ENCODE data around the gene PCSK1.

Gene PCSK1

DNA sequence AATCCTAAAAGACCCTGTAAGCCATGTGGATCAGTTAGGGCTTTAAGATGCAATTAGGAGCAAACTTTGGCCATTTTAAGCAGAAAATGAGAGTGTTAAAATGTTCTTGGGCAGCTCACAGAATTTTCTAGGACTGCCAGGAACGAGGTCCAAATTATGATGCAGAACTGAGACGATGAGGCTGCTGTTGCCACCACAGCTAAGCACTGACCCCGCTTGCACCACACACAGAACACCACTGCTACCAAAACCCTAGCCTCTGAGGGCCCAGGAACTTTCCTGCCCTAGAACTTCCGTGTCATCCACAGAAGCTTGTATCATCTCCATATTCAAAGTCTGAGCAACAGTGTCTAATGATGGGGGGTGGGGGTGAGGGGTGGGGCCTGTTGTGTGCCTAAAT is 41.0 kb upstream of the PCSK1 start:
- Mint-ChIP-seq H3K36me3 (ENCODE audit: low read depth) (no peaks in the 10 kb centered on the region), H3K27me3 (ENCODE audit: low read depth) (no peaks in the 10 kb centered on the region), H3K4me3 (no peak overlapping the region), H3K4me1 (no peaks in the 10 kb centered on the region), H3K27ac (no peak overlapping the region), H3K9me3 (no peaks in the 10 kb centered on the region)
- TF ChIP-seq, protein P1, sequence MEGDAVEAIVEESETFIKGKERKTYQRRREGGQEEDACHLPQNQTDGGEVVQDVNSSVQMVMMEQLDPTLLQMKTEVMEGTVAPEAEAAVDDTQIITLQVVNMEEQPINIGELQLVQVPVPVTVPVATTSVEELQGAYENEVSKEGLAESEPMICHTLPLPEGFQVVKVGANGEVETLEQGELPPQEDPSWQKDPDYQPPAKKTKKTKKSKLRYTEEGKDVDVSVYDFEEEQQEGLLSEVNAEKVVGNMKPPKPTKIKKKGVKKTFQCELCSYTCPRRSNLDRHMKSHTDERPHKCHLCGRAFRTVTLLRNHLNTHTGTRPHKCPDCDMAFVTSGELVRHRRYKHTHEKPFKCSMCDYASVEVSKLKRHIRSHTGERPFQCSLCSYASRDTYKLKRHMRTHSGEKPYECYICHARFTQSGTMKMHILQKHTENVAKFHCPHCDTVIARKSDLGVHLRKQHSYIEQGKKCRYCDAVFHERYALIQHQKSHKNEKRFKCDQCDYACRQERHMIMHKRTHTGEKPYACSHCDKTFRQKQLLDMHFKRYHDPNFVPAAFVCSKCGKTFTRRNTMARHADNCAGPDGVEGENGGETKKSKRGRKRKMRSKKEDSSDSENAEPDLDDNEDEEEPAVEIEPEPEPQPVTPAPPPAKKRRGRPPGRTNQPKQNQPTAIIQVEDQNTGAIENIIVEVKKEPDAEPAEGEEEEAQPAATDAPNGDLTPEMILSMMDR (IDR thresholded peaks at IDR 0.05; ENCODE audit: unreplicated experiment in 3 of 3): no peak

DNA sequence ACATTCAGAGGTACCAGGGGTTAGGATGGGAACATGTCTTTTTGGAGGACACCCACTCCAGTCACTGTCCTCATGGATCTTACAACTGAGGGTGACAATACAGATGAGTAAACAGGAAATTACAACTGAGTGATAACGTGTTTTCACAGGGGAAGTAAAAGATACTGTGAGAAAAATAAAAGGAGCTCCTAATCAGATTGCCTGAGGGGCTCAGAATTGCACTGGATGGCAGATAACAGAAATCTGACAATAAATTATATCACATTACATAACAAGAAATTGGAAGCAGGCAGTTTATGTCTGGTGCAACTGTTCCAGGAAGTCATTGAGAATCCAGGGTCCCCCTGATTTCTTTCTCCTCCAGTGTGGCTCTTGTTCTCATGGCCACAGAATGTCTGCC is 40.1 kb upstream of the PCSK1 start:
- no peaks in the 10 kb centered on the region for H3K4me1 Mint-ChIP-seq
- H3K36me3 Mint-ChIP-seq (ENCODE audit: low read depth): no peaks in the 10 kb centered on the region
- no peaks in the 10 kb centered on the region for H3K27me3 Mint-ChIP-seq (ENCODE audit: low read depth)
- no peak overlapping the region for H3K4me3 Mint-ChIP-seq
- TF ChIP-seq, protein P1 (IDR thresholded peaks at IDR 0.05; ENCODE audit: unreplicated experiment in 3 of 3): no peak
- no peaks in the 10 kb centered on the region for H3K9me3 Mint-ChIP-seq
- H3K27ac Mint-ChIP-seq: no peak overlapping the region

DNA sequence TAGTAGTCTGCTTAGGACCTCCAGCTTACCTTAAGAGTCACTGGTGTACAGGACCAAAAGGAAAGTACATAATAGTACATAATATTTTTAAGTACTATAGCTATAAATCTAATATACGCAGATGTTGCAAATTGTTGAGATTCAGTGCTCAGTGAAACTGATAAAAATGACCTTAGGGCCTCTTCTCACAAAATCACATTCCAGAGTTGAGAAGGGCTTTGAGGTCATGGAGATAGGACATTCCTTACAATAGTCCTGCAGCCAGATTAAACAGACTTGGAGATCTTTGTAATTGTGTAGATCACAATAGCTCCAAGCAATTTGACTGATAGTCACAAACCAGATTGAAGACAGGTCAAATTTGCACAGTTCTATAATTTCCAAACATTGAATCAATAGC is 37.7 kb upstream of the PCSK1 start:
- Mint-ChIP-seq H3K27me3 (ENCODE audit: low read depth) (no peaks in the 10 kb centered on the region), H3K4me1 (no peaks in the 10 kb centered on the region), H3K9me3 (no peaks in the 10 kb centered on the region), H3K36me3 (ENCODE audit: low read depth) (no peaks in the 10 kb centered on the region), H3K4me3 (no peak overlapping the region), H3K27ac (no peak overlapping the region)
- TF ChIP-seq, protein P1 (IDR thresholded peaks at IDR 0.05; ENCODE audit: unreplicated experiment in 3 of 3): no peak

DNA sequence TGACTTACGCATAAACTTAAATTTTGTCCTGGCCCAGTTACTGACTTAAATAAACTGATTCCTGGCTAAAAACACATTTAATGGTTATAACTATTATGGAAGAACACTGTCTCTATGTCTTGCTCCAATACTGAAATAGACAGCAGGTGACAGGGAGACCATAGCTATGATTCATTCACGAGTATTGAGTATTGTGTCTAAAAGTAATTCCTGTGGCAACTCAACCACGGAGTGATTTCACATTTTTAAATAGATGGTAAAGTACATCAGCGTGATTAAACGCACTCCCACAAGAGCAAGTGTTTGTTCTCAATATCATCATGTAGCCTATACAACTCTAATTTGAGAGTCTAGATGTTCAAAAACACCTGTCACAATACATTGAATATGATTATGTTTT is 35.9 kb upstream of the PCSK1 start:
- H3K27me3 Mint-ChIP-seq (ENCODE audit: low read depth): no peaks in the 10 kb centered on the region
- H3K36me3 Mint-ChIP-seq (ENCODE audit: low read depth): no peaks in the 10 kb centered on the region
- no peaks in the 10 kb centered on the region for H3K4me1 Mint-ChIP-seq
- H3K9me3 Mint-ChIP-seq: no peaks in the 10 kb centered on the region
- TF ChIP-seq, protein P1 (IDR thresholded peaks at IDR 0.05; ENCODE audit: unreplicated experiment in 3 of 3): no peak
- H3K27ac Mint-ChIP-seq: no peak overlapping the region
- no peak overlapping the region for H3K4me3 Mint-ChIP-seq

DNA sequence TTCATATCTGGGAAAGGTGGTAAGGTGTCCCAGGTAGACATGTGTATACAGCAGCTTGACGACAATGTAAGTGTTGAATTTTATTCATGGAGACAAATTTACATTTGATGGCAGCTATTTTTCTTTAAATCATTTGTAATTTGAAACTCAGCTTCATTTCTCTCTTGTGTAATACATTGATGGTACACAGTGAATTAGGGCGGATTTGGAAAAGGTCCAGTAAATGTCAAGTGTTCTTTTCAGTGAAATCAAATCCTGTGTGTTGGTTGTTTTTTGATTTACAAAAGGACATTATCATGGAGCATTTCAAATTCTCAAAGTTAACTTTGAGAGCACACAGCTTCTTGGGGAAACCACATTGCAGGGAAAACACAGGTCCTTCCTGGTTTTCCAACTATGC is 30.0 kb upstream of the PCSK1 start:
- Mint-ChIP-seq H3K4me3 (no peak overlapping the region), H3K27me3 (ENCODE audit: low read depth) (no peaks in the 10 kb centered on the region), H3K36me3 (ENCODE audit: low read depth) (no peaks in the 10 kb centered on the region), H3K4me1 (no peaks in the 10 kb centered on the region), H3K9me3 (no peaks in the 10 kb centered on the region), H3K27ac (no peak overlapping the region)
- TF ChIP-seq, protein P1 (IDR thresholded peaks at IDR 0.05; ENCODE audit: unreplicated experiment in 3 of 3): no peak

DNA sequence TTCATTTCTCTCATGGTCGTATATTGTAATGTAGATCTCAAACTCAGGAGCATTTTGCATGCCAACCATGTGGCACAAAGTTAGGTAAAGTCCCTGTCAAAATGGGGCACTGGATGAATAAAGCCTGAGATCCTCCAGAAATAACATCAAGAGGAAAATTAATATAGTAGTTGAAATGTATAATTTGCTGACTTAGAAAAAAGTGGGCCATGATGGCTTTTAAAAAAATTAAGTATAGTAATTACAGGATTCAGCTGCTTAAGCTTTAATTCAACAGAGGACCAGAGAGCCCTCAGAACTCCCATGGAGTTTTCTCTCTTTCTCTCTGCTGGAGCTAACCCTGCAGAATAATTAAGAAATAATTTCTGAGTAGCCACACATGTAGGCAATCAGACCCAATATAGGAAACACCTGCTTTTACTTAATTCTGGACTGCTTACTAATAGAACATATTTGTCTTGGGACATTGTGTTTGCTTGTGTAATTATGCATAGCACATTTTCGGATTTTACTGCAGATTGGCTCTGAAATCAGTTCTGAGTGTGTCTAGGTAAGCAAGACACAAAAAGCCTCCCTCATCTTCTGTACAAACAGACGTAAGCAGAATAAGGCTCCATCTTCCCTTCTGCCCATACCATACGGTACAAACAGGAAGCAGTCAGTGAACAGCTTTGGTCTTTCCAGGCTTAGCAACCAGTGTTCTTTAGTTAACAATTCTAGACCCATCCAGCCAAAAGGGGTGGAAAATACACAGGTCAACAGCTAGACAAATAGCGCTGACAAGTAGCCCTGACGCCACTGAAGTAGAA is 26.5 kb upstream of the PCSK1 start:
- H3K4me1 Mint-ChIP-seq: no peaks in the 10 kb centered on the region
- H3K27ac Mint-ChIP-seq: no peak overlapping the region
- H3K36me3 Mint-ChIP-seq (ENCODE audit: low read depth): no peaks in the 10 kb centered on the region
- TF ChIP-seq, protein P1 (IDR thresholded peaks at IDR 0.05; ENCODE audit: unreplicated experiment in 3 of 3): no peak
- no peak overlapping the region for H3K4me3 Mint-ChIP-seq
- H3K27me3 Mint-ChIP-seq (ENCODE audit: low read depth): no peaks in the 10 kb centered on the region
- H3K9me3 Mint-ChIP-seq: no peaks in the 10 kb centered on the region
